ENCODE data around the gene C6orf47. TPM values are rescaled to one million over a fixed set of nuclear protein-coding genes. Genes with fewer than 3 reads are reported as not detected.

Gene C6orf47
- total and polyA plus RNA-seq, 2 donors (not counting 3 experiments of a cell fraction or from before 2014, with no cell fraction given): 5.8 to 12.8 TPM

DNA sequence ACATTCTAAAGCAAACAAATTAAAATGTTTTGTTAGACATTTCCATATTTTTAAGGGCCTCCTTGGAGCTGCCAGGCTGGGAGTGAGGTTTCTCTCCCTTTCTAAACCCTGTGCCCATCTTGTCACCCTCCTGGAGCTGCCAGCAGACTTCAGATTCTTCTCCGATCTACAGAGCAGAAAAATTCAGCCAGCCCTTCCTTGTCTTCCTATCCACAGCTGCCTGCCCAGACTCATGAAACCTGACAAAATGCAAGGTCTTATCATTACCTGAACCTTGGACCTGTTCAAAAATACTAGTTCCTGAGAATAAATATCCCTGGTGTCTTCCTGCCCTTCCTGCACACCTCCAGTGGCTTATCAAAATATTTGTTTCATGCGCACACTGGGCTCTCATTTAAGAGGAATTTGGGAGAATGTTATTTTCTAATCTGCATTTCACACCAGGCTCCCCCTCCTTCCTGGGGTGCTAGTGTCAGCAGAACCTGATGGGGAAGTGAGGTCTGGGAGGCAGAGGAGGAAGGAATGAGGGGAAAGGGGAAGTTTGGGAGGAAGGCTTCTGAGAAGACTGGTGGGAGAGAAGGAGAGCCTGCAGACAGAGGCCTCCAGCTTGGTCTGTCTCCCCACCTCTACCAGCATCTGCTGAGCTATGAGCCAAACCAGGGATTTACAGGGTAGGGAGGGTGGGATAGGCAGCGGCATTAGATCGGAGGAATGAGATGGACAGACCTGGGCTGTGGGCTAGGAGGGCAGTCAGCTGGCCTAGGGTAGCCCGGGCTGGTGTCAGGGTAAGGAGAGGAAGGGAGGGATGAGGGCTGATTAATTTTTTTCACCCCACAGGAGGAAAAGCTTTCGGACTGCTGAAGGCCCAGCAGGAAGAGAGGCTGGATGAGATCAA lies 45.6 kb downstream of the C6orf47 start, which contains the start of gene AIF1:
AIF1 (plus strand) TSS at position 551 of the 895 bp plus-strand sequence; CDS start at position 647, 96 bp downstream.
- Histone ChIP-seq H3K9ac (replicated peaks; ENCODE audit: extremely low read depth, insufficient read depth, low read length) (no peak within 1 kb of the TSS), H3K4me2 (ENCODE audit: insufficient read depth, low read length) (no peak within 1 kb of the TSS), H3K79me2 (ENCODE audit: control insufficient read depth, insufficient read depth, low read length) (no peaks in the 10 kb centered on the region), H3K36me3 (ENCODE audit: control insufficient read depth in 2 of 2, extremely low read depth in 1 of 2, insufficient read depth in 2 of 2, low read length in 2 of 2) (no peaks in the 10 kb centered on the region), H2AFZ (ENCODE audit: low read depth, low read length) (no peak within 1 kb of the TSS), H3K4me1 (ENCODE audit: control insufficient read depth, extremely low read depth, insufficient read depth, low read length) (no peaks in the 10 kb centered on the region), H3K27ac (ENCODE audit: insufficient read depth, low read depth, low read length) (no peak within 1 kb of the TSS), H3K4me3 (replicated peaks in 1 of 3; ENCODE audit: insufficient read depth in 1 of 3, low read depth in 1 of 3, low read length in 3 of 3) (no peak within 1 kb of the TSS), H3K9me1 (replicated peaks; ENCODE audit: control insufficient read depth, extremely low read depth, insufficient read depth, low read length) (no peaks in the 10 kb centered on the region), H3K9me3 (replicated peaks; ENCODE audit: control insufficient read depth, insufficient read depth, low read length) (no peaks in the 10 kb centered on the region), H3K27me3 (ENCODE audit: control insufficient read depth in 2 of 2, insufficient read depth in 2 of 2, low read length in 2 of 2) (peaks cover 0 to 3% of the 10 kb centered on the region in 2 experiments), H4K20me1 (replicated peaks; ENCODE audit: control insufficient read depth, extremely low read depth, insufficient read depth, low read length) (no peaks in the 10 kb centered on the region)
- TF ChIP-seq MYC (IDR thresholded peaks at IDR 0.05; ENCODE audit: low read depth, low read length) (no peak), EZH2 (IDR thresholded peaks at IDR 0.05; ENCODE audit: borderline replicate concordance, low read depth, low read length, severe bottlenecking) (no peak), POLR2AphosphoS5 (IDR thresholded peaks at IDR 0.05; ENCODE audit: insufficient read depth, low read depth, low read length) (no peak), FOS (IDR thresholded peaks at IDR 0.05; ENCODE audit: borderline replicate concordance, insufficient read depth, low read length) (no peak)
- TF ChIP-seq, protein P1, sequence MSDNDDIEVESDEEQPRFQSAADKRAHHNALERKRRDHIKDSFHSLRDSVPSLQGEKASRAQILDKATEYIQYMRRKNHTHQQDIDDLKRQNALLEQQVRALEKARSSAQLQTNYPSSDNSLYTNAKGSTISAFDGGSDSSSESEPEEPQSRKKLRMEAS (IDR thresholded peaks at IDR 0.05; ENCODE audit: insufficient read depth, insufficient read length): no peak
- dilution Hi-C loops (cut with MboI; ENCODE audit: extremely low pct_ligation_motif_present, low sequenced_read_pairs): no loop called here
- no TSS peak for BruUV-seq (replicated peaks)
- ChIA-PET POLR2A (no interaction called here), CTCF (interaction anchor here (2.5 kb wide), 1 partner anchor 16 kb away, joined by 8 read pairs; no protein-coding TSS in a partner anchor)
- DNase-seq (ENCODE audit: low read depth, low spot score) (no peak), FAIRE-seq (no peak)
- intact Hi-C loops (cut with micrococcal nuclease): no loop called here

DNA sequence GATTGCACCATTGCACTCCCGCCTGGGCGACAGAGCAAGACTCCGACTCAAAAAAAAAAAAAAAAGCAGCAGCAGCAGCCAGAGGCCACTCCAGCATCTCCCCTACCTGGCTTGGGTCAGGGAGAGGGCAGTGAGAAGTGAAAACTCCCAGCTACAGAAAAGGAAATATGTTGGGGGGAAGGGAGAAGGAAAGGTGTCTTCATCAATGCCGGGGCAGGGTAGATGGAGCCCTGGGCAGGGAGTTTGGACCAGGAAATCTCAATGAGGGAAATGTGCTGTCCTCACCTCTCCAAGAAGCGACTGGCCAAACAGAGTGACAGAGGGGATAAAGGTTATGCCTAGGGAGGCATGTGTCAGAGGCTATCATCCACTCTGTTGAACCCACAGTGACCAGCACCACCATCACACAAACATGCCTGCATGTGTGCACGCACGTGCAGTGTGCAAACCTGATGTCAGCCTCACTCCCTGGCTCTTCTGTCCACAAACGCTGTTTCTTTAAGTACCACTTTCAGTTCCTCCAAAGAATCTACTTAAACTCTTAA lies 46.4 kb downstream of the C6orf47 start:
- ChIA-PET CTCF (no interaction called here), POLR2A (no interaction called here)
- no peak for FAIRE-seq

More for the DNA sequence above, 46.4 kb downstream of the C6orf47 start:
- H3K4me3 ChIP-seq (replicated peaks in 1 of 3; ENCODE audit: insufficient read depth in 1 of 3, low read depth in 1 of 3, low read length in 3 of 3): no peak overlapping the region
- peaks cover 0 to 3% of the 10 kb centered on the region in 2 experiments for H3K27me3 ChIP-seq (ENCODE audit: control insufficient read depth in 2 of 2, insufficient read depth in 2 of 2, low read length in 2 of 2)
- no peaks in the 10 kb centered on the region for H4K20me1 ChIP-seq (replicated peaks; ENCODE audit: control insufficient read depth, extremely low read depth, insufficient read depth, low read length)
- TF ChIP-seq, protein P2, sequence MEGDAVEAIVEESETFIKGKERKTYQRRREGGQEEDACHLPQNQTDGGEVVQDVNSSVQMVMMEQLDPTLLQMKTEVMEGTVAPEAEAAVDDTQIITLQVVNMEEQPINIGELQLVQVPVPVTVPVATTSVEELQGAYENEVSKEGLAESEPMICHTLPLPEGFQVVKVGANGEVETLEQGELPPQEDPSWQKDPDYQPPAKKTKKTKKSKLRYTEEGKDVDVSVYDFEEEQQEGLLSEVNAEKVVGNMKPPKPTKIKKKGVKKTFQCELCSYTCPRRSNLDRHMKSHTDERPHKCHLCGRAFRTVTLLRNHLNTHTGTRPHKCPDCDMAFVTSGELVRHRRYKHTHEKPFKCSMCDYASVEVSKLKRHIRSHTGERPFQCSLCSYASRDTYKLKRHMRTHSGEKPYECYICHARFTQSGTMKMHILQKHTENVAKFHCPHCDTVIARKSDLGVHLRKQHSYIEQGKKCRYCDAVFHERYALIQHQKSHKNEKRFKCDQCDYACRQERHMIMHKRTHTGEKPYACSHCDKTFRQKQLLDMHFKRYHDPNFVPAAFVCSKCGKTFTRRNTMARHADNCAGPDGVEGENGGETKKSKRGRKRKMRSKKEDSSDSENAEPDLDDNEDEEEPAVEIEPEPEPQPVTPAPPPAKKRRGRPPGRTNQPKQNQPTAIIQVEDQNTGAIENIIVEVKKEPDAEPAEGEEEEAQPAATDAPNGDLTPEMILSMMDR (IDR thresholded peaks at IDR 0.05; ENCODE audit: extremely low read depth in 1 of 2, insufficient read depth in 1 of 2, low read depth in 1 of 2, low read length in 2 of 2): no peak
- no peak for TF ChIP-seq JUN (IDR thresholded peaks at IDR 0.05; ENCODE audit: borderline replicate concordance, insufficient read depth, insufficient read length, low read depth)
- TF ChIP-seq FOS (IDR thresholded peaks at IDR 0.05; ENCODE audit: borderline replicate concordance, insufficient read depth, low read length): no peak
- TF ChIP-seq, protein P1 (IDR thresholded peaks at IDR 0.05; ENCODE audit: insufficient read depth, insufficient read length): no peak
- TF ChIP-seq GATA2 (IDR thresholded peaks at IDR 0.05; ENCODE audit: insufficient read depth, insufficient read length, low read depth, low read length): no peak
- TF ChIP-seq EZH2 (IDR thresholded peaks at IDR 0.05; ENCODE audit: borderline replicate concordance, low read depth, low read length, severe bottlenecking): no peak
- no peak for TF ChIP-seq MYC (IDR thresholded peaks at IDR 0.05; ENCODE audit: low read depth, low read length)
- TF ChIP-seq POLR2AphosphoS5 (IDR thresholded peaks at IDR 0.05; ENCODE audit: insufficient read depth, low read depth, low read length): no peak
- TF ChIP-seq POLR2A (IDR thresholded peaks at IDR 0.05; ENCODE audit: low read depth, low read length): no peak
- H3K4me1 ChIP-seq (ENCODE audit: control insufficient read depth, extremely low read depth, insufficient read depth, low read length): no peaks in the 10 kb centered on the region
- no peak overlapping the region for H3K4me2 ChIP-seq (ENCODE audit: insufficient read depth, low read length)
- DNase-seq (ENCODE audit: low read depth, low spot score): no peak
- no peak overlapping the region for H3K9ac ChIP-seq (replicated peaks; ENCODE audit: extremely low read depth, insufficient read depth, low read length)
- H3K27ac ChIP-seq (ENCODE audit: insufficient read depth, low read depth, low read length): no peak overlapping the region
- H2AFZ ChIP-seq (ENCODE audit: low read depth, low read length): no peak overlapping the region
- no peaks in the 10 kb centered on the region for H3K36me3 ChIP-seq (ENCODE audit: control insufficient read depth in 2 of 2, extremely low read depth in 1 of 2, insufficient read depth in 2 of 2, low read length in 2 of 2)
- H3K9me1 ChIP-seq (replicated peaks; ENCODE audit: control insufficient read depth, extremely low read depth, insufficient read depth, low read length): no peaks in the 10 kb centered on the region
- no TSS peak for BruUV-seq (replicated peaks)
- no peaks in the 10 kb centered on the region for H3K9me3 ChIP-seq (replicated peaks; ENCODE audit: control insufficient read depth, insufficient read depth, low read length)
- intact Hi-C loops (cut with micrococcal nuclease) (no loop called here), dilution Hi-C loops (cut with MboI; ENCODE audit: extremely low pct_ligation_motif_present, low sequenced_read_pairs) (no loop called here)
- H3K79me2 ChIP-seq (ENCODE audit: control insufficient read depth, insufficient read depth, low read length): no peaks in the 10 kb centered on the region

Measured in endothelial cell of umbilical vein (primary cell).